ENCODE measurements around the gene MTG1.
"Not testable (repeated sequence)": the region's sequence is repeated elsewhere in the genome, so short reads cannot be mapped to it uniquely, and the experiment has no call there.

The MTG1 gene

DNA sequence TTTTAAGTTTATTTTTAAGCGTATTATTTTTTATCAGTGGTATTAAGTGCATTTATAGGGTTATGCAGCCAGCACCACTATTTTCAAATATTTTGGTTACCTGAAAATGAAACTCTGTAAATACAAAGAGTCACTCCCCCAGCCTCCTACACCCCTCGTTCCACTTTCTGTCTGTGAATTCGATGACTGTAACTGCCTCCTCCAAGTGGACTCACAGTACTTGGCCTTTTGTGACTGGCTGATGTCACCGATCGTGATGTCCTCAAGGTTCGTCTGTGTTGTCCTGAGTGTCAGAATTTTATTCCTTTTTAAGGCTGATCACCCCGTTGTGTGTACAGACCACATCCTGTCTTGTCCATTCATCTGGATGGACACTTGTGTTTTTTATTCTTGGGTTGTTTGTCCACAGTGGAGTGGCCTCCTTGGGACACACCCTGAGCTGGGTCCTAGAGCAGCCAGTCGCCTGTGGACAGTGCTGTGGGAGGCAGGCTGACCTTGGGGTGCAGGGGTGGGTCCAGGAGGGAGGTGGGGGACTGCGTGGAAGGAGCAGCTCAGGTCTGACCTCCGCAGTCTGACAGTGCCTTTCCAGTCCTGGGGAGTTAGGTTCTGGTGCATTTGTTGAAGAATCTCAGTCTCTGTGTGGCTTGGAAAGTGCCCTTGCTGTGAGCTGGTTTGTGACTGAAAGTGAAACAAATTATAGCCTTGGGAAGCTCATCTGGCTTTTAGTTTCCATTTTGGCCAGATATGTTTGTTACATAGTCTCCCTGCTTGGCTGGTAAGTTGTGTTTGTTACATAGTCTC, 6.9 kb downstream of the MTG1 start:
- DNase-seq: no peak

DNA sequence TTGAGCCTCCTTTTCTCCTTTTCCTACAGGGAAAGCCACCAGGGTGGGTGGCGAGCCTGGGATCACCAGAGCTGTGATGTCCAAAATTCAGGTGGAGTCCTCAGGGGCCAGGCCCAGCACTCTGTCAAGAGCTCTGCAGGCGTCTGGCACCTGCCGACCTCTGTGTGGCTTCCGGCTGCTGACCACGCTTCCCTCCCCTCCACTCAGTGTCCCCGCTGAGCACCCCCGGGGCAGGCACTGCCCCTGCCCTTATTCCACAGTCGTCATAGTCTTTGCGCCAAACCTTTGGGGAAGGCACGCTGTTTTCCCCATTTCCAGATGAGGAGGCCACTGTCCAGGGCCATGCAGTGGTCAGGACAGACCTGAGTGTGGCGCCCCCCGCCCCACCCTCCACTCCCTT, 7.5 kb downstream of the MTG1 start:
- DNase-seq: no peak

DNA sequence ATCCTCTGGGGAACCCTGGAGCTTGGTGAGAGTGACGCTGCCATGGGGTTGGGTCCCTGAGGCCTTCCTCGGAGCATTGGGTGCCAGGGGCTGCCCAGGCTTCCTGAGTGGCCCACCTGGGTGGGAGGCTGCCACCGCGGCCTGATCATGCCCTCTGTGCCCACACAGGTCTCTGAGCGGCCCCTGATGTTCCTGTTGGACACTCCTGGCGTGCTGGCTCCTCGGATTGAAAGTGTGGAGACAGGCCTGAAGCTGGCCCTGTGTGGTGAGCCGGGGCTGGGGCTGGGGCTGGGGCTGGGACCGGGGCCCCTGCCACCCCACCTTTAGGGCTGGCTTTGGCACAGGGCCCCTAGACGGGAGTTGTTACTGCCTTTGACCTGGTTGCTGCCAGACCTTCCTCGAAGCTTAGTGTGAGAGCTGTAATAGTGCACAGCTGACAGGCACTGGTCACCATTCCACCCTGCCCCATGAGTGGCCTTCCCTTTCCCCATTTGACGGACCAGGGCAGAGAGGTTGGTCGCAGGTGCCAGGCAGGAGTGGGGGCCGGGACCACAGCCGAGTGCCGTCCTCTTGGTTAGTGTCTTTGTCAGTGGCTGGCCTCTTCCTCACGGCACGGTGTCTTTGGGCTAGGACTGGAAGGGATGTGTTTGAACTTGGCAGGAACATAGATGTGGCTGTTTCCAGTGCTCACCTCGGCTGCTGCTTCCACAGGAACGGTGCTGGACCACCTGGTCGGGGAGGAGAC, 8.2 kb downstream of the MTG1 start:
- DNase-seq: no peak

DNA sequence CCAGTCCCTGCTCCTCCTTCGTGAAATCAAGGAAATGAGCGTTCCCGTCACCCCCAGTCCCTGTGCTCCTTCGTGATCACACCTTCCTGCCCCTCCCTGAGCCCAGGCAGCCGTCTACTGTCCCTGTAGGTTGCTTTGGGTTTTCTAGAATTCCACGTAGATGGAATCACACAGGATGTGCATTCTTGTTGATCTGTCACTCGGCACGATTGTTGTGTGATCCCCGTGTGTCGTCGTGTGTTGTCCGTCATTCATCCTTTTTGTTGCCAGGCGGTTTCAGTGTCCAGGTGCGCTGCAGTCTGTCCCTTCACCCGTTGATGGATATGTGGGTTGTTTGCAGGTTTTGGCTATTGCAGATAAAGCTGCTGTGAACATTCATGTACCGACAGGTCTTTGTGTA, 9.4 kb downstream of the MTG1 start:
- no peak for DNase-seq

DNA sequence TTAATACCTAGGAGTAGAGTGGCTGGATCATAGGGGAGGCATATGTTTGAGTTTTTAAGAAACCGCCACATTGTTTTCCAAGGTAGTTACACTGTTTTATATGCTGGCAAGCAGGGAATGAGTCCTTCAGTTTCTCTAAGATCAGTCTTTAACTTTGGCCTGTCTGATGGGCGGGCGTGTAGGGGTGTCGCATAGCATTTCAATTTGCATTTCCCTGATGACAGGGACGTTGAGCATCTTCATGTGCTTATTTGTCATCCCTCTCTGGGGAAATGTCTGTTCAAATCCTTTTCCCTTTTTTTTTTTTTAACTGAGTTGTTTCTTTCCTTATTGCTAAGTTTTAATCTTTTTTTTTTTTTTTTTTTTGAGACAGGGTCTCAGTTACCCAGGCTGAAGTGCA, 9.8 kb downstream of the MTG1 start:
- no peak for DNase-seq

DNA sequence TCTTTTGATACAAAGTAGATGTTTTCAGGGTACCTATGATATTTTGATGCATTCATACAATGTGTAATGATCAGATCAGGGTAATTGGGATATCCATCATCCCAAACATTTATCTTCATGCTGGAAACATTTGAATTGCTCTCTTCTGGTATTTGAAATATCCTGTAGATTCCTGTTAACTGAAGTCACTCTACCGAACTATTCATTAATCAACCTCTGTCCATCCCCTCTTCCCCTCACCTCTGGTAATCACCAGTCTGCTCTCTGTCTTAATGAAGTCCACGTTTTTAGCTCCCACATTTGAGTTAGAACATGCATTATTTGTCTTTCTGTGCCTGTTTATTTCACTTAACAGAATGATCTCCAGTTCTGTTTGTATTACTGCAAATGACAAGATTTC, 11.3 kb downstream of the MTG1 start:
- no peak for DNase-seq

DNA sequence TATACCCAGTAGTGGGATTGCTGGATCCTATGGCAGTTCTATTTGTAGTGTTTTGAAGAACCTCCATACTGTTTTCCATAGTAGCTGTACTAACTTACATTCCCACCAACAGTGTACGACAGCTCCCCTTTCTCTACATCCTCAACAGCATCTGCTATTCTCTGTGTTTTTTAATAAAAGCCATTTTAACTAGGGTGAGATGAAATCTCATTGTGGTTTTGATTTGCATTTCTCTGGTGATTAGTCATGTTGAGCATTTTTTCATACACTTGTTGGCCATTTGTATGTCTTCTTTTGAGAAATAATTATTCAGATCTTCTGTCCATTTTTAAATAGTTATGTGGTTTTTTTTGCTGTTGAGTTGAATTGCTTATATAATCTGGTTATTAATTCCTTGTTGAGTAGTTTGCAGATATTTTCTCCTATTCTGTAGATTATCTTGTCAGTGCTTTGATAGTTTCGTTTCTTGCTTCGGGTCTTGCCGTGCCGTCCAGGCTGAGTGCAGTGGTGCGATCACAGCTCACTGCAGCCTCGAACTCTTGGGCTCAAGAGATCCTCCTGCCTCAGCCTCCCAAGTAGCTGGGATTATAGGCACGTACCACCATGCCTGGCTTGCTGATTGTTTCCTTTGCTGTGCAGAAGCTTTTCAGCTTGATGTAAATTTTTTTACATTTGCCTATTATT, 12.0 kb downstream of the MTG1 start:
- no peak for DNase-seq

DNA sequence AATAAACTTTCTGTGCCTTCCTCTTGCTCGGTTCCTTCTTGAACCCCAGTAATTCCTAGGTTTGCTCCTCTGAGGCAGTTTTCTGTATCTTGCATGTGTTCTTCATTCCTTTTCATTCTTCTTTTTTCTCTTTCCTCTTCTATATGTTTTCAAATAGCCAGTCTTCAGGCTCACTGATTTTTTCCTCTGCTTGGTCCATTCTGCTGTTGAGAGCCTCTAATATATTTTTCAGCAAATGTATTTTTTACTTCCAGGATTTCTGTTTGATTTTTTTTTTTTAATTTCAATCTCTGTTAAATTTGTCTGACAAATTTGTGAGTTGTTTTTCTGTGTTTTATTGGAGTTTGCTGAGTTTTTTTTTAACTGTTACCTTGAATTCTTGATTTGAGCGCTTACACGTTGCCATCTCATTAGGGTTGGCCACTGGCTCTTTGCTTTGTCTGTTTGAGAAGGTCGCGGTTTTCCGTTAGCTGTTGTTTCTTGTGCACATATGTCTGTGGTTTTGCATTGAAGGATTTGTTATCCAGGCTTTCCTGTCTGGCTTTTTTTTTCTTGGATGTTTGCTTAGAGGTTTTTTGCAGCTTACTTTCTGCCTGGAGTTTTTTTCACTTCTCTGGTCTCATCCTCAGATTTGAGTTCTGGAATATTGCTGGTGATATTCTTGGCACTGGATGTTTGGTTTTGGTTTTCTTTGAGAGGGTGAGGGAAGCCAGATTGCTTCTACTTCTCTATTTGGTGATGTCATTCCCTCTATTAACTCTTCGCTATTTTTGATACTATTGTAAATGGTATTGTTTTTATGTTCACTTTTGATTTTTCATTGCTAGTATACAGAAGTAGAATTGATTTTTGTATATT, 17.8 kb downstream of the MTG1 start:
- no peak for DNase-seq

DNA sequence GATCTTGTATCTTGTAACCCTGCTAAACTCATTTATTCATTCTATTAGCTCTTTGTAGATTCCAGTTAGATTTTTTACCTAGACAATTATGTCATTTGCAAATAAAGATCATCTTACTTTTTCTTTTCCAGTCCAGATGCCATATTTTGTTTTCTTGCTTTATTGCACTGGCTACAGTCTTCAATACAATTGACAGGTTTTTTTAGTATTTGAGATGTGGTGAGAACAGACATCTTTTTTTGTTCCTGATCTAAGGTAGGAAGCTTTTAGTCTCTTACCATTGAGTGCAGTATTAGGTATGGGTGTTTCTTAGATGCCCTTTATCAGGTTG, 18.4 kb downstream of the MTG1 start:
- no peak for DNase-seq

DNA sequence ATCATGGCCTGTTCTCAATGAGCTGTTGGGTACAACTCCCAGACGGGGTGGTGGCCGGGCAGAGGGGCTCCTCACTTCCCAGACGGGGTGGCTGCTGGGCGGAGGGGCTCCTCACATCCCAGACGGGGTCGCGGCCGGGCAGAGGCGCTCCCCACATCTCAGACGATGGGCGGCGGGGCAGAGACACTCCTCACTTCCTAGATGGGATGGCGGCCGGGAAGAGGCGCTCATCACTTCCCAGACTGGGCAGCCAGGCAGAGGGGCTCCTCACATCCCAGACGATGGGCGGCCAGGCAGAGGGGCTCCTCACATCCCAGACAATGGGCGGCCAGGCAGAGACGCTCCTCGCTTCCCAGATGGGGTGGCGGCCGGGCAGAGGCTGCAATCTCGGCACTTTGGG, 20.4 kb downstream of the MTG1 start:
- not testable (repeated sequence) for DNase-seq

DNA sequence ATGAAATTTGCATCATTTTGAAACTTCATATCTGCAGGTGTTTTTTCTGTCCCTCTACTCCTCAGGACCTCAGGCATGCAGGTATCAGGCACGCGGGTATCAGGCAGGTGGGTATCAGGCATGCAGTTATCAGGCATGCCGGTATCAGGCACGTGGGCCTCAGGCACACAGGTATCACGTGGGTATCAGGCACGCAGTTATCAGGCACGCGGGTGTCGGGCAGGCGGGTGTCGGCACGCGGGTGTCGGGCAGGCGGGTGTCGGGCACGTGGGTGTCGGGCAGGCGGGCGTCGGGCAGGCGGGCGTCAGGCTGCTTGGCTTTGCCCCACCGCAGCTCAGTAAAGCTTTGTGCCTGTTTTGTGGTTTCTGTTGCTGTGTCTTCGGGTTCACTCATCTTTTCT, 21.8 kb downstream of the MTG1 start:
- no peak for DNase-seq

DNA sequence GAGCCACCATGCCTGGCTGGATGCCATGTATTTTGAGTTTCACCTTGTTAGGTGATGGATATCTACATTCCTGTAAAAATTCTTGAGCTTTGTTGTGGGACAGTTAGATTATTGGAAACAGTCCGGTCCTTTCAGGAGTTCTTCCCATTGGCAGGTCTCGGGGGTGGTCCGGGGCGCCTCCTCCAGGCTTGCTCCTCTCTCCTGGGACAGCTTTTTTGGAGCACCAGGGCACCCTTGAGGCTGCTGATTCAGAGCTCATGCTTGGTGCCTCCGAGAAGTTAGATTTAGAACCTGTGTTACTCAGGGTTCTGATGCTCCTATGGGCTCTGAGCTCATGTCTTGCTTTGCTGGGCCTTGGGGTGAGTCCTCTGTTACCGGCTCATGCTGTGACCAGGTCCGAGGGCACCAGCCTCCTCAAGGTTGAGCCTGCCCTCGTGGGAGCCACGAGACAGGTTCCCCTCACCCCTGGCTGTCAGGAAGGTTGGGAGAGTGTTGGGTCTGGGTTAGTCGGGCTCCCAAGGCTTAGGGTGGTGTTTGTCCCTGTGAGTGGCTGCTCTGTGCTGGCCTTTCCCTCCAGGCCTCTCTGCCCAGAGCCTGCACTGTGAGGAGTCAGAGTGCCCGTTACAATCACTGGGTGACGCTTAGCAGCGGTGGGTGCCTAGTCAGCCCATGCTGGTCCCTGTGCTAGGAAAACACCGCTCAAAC, 24.5 kb downstream of the MTG1 start:
- DNase-seq: no peak

DNA sequence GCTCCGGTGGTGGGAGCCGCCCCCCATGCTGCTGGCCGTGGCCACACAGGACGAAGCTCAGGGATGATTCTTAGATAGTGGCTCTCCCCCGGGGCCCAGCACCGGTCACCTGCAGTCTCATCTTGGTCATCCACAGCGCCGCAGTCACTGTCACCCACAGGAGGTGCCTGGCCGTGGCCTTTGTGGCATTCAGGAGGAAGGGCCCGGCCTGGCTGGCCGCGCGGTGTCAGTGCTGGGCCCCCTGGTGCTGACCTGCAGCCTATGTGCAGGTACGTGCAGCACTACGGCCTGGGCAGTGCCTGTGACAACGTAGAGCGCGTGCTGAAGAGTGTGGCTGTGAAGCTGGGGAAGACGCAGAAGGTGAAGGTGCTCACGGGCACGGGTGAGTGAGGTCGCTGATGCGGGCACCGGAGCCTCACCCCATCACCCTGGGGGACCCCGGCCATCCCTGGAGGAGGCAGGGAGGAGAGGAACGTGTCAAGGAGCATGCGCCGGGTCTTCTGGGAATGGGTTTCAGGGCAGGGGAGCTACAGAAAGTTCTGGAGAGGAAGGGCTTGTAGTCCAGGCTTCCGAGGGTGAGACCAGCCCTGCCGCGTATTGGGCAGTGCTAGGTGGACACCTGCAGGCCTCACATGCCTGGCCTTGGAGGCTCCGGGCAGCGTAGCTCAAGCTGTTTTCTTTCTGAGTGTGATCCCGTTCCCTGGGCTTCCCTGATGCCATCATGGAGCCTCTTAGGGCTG, 25.4 kb downstream of the MTG1 start:
- DNase-seq: no peak

DNA sequence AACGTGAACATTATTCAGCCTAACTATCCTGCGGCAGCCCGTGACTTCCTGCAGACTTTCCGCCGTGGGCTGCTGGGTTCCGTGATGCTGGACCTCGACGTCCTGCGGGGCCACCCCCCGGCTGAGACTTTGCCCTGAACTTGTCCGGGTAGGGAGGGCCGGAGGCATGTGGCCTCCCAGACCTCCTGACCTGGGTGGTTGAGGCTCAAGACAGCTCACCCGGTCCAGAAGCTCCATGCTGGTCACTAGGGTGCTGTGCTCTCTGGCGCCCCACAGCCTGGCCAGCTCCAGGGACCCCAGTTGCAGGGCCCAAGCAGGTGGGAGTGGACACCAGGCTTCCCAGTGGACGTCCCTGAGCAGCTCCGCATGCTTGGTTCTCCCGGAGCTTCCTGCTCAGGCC, 26.1 kb downstream of the MTG1 start:
- no peak for DNase-seq

DNA sequence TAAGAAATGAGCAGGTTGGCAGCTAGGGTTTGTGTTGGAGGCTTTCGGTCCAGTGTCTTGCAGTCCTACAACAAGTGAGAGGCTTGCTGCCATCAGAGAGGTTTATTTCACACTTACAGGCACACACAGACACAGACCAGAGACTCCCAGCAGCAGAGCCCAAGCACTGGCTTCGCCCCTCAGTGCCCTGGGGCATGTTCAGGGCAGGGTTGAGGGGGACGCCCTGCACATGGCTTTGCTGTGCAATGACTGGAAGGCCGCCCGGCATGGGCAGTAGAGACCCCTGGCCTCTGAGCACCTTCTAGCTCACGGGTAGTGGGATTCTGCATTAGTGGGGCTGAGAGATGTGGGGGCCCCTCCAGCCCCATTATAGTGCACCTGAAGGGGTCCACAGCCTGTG, 26.6 kb downstream of the MTG1 start:
- no peak for DNase-seq

DNA sequence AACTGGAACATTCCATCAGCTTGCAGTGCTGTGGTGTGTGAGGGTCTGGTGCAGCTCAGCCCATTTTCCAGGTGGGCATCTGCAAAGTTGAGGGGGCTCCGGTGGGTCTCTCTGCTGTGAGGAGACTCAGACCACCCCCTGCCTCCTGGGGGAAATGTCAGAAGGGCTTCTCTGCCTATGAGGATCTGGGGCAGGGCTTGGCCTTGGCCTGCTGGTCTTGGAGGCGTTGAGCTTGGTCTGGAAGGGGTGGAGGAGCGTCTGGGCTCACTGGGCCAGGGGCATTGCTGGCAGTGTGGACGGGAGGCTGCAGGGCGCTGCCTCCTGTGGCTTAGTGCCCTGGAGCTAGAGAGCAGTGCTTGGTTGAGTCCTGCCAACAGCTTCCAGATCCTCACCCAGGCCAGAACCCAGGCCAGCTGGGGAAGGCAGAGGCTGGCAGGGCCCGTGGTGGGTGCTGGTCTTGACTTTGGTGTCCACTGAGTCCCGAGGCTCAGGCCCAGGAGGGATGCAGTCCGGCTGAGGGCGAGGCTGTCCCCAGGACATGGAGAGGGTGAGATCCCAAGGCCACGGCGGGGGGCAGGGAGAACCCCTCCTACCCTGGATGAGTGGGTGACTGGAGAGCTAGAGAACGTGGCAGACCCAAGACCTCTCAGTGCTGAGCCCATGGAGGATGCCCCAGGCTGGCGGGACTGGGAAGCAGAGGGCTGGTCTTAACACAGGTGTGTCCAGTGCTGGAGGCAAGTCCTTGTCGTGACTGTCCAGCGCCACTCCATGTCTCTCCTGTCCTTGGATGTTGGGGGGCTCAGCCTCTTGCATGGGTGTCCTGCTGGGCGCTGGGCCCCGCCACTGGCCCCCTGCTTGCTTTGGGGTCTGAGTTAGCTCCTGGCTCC, 27.6 kb downstream of the MTG1 start:
- DNase-seq: no peak

DNA sequence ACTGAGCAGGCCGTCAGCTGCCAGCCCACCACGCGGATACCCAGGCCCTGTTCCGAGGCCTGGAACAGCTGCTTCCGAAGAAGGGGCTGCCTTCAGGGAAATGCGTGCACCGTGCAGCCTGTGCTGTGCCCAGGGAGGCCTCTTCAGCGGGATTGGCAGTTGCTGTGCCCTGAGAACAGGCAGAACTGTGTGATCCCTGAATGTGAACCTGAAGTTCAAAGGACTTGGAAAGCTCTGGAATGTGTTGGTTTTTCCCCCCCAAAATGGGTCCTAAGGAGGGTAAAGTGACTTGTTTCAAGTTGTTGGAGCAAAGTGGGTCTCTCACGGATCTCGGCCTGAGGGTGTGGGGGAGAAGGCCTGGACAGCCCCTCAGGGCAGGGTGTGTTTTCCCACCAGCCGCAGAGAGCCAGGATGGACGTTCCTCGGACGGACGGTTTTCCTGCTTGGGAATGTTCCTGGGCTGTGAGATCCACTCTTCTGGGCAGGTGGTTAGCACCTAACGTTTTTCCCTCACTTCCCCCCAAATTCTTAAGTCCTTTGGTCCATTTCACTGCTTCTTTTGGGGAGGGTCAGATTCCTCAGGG, 28.4 kb downstream of the MTG1 start:
- no peak for DNase-seq

DNA sequence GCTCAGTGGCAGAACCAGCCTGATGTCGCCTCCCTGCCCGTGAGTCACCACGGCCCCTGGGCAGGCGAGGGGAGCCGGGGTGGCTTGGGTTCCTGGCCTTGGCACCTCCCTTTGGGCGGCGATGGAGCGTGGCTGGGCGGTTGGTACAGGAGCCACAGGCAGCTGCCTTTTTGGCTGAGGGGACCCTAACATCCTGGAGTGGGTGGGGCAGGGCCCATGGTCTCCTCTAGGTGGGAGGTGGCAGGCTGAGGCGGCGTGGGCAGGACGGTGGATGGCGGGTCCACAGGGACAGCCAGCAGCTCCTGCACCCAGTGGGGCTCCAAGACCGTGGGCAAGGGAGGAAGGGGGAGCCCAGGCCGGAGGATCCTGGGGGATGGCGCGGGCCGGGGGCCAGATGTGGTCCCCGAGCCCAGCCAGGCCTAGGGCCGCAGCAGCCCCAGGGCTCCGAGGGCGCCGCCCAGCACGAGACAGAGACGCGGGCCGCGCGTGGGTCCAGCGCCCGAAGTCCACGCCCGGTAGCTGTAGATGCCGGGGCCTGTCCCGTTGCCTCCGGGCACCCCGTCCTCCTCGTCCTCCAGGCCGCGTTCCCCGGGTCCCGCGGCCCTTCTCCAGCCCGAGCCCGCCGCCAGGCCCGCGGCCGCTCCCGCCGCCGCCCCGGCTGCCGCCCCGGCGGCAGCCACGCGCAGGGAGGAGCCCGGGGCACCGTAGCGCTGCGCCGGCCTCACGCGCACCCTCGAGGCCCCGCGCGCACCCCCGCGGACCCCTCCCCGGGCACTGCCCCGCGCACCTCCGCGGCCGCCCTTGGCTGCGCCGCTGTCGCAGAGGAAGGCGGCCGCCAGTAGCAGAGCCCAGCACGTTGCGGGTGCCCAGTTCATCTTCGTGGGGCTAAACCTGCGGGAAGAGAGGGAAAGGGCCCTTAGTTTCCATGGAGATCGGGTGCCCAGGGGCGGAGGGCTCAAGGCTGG, 29.1 kb downstream of the MTG1 start:
- no peak for DNase-seq

DNA sequence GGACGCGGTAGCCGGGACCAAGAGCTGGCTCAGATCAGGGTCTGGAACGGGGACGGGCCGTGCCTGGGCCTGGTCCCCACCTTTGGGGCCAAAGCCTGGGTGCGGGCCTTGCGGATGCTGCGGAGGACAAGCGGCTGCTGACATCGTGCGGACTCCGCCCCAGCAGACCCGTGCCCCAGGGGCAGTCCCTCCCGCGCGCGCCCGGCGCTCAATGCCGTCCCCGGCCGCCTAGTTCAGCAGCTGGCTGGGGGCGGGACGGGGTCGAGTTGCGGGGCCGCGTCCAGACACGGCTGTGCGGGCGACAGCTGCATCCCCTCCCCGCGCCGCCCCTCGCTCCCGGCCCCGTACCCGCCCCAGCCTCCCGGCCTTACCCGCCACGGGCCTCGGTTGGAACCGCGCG, 30.1 kb downstream of the MTG1 start:
- not testable (repeated sequence) for DNase-seq
